HCT116 (cell line): ENCODE results near the gene APC2. TPM values are rescaled to one million over a fixed set of nuclear protein-coding genes. Genes with fewer than 3 reads are reported as not detected.

Experiments used
- ATAC-seq: fragments of 200-7000 bp; cut with Tn5 transposase; 2 replicates; pipeline ENCODE4 v1.9.1; 2020; ENCODE audit warnings: mild to moderate bottlenecking, moderate library complexity
- BruUV-seq: library from RNA; stranded (reverse); fragments of 400-500 nt; replicated peaks from 2 replicates; lab custom pipeline; 2021; lab: Mats Ljungman, UMichigan
- CTCF ChIA-PET: fragments of 300-600 bp; sonication (Branson Sonifier 250); formaldehyde crosslinking; loops from one replicate; lab custom pipeline; 2021; ENCODE audit warnings: antibody characterized with exemption; lab: Charles Lee
- POLR2A ChIA-PET: fragments of 300-600, 350-600 bp; sonication (Branson Sonifier 250); formaldehyde crosslinking; loops from one replicate; lab custom pipeline; 2021; ENCODE audit warnings: antibody characterized with exemption; lab: Charles Lee
- RAD21 ChIA-PET, 2 experiments: fragments of 300-600 bp; sonication (Branson Sonifier 250); formaldehyde crosslinking; loops; one replicate each; lab custom pipeline; 2023; ENCODE audit warnings: low total read pairs in 2 of 2; ENCODE audit not compliant: uncharacterized antibody in 2 of 2, unreplicated experiment in 2 of 2, low non-redundant PET in 1 of 2; lab: Charles Lee
- DNase-seq: peaks from one replicate; pipeline ENCODE4 v3.0.0-alpha.2; 2010; ENCODE audit warnings: low read depth, low spot score
- H2AFZ ChIP-seq: fragments of 200-600 bp; shearing (Covaris generic), sonication (generic); 2 replicates; pipeline ENCODE4 v1.6.1; 2017; ENCODE audit warnings: low read depth, mixed run types, mixed read lengths, antibody characterized with exemption, low read length; ENCODE audit not compliant: poor library complexity, severe bottlenecking
- H3K27ac ChIP-seq: 2 replicates; pipeline ENCODE4 v1.5.1; 2012; ENCODE audit warnings: low read depth, low read length
- H3K27me3 ChIP-seq: fragments of 200-600 bp; sonication (generic); 2 replicates; pipeline ENCODE4 v1.6.1; 2016; ENCODE audit warnings: mixed run types, low read length, mixed read lengths; ENCODE audit not compliant: insufficient read depth
- H3K36me3 ChIP-seq, 2 experiments: fragments of 200-500 bp in 1 of 2; fragments of 200-600 bp in 1 of 2; sonication (Bioruptor generic) in 1 of 2; sonication (generic) in 1 of 2; 2 replicates each; pipeline versions ENCODE4 v1.5.1 to v1.6.1; 2014 to 2016; ENCODE audit warnings: low read length in 2 of 2, inconsistent platforms in 1 of 2, mixed read lengths in 1 of 2, mixed run types in 1 of 2; ENCODE audit not compliant: insufficient read depth in 2 of 2, control insufficient read depth in 1 of 2
- H3K4me1 ChIP-seq, 2 experiments: fragments of 200-600 bp in 1 of 2; sonication (generic) in 1 of 2; 2 replicates each; pipeline versions ENCODE4 v1.5.1 to v1.6.1; 2012 to 2017; ENCODE audit warnings: low read length in 2 of 2, inconsistent platforms in 1 of 2, mild to moderate bottlenecking in 1 of 2, mixed read lengths in 1 of 2, mixed run types in 1 of 2, moderate library complexity in 1 of 2; ENCODE audit not compliant: insufficient read depth in 2 of 2, control insufficient read depth in 1 of 2
- H3K4me2 ChIP-seq: fragments of 200-600 bp; sonication (generic); 2 replicates; pipeline ENCODE4 v1.6.1; 2017; ENCODE audit warnings: mixed run types, low read length, mixed read lengths
- H3K4me3 ChIP-seq, 2 experiments: fragments of 200-600 bp in 1 of 2; sonication (generic) in 1 of 2; replicated peaks in 1 of 2; 2 replicates each; pipeline ENCODE4 v1.5.1; 2011 to 2016; ENCODE audit warnings: low read length in 2 of 2, control low read depth in 1 of 2, low read depth in 1 of 2, mild to moderate bottlenecking in 1 of 2, mixed read lengths in 1 of 2, mixed run types in 1 of 2
- H3K79me2 ChIP-seq: fragments of 200-600 bp; sonication (generic); 2 replicates; pipeline ENCODE4 v1.6.1; 2017; ENCODE audit warnings: mild to moderate bottlenecking, mixed run types, low read length, moderate library complexity, mixed read lengths; ENCODE audit not compliant: insufficient read depth
- H3K9ac ChIP-seq: fragments of 200-600 bp; sonication (generic); 2 replicates; pipeline ENCODE4 v1.6.1; 2016; ENCODE audit warnings: low read length, mixed read lengths
- H3K9me2 ChIP-seq: fragments of 200-600 bp; sonication (generic), shearing (Covaris generic); 2 replicates; pipeline ENCODE4 v1.6.1; 2017; ENCODE audit warnings: mixed run types, mild to moderate bottlenecking, moderate library complexity; ENCODE audit not compliant: insufficient read depth
- H3K9me3 ChIP-seq, 2 experiments: fragments of 200-500 bp in 1 of 2; fragments of 200-600 bp in 1 of 2; sonication (Bioruptor generic) in 1 of 2; sonication (generic) in 1 of 2; 2 replicates each; pipeline ENCODE4 v1.6.1; 2014 to 2017; ENCODE audit warnings: low read length in 2 of 2, mixed read lengths in 2 of 2, inconsistent platforms in 1 of 2, low read depth in 1 of 2, mild to moderate bottlenecking in 1 of 2, mixed run types in 1 of 2, moderate library complexity in 1 of 2; ENCODE audit not compliant: control insufficient read depth in 1 of 2, insufficient read depth in 1 of 2
- H4K20me1 ChIP-seq: fragments of 200-600 bp; sonication (generic), shearing (Covaris generic); 2 replicates; pipeline ENCODE4 v1.6.1; 2017; ENCODE audit warnings: mixed run types, mild to moderate bottlenecking, moderate library complexity; ENCODE audit not compliant: insufficient read depth
- MAX ChIP-seq: IDR thresholded peaks from 2 replicates; pipeline ENCODE4 v1.6.1; 2012
- RAD21 ChIP-seq: IDR thresholded peaks from 2 replicates; pipeline ENCODE4 v1.6.1; 2012; ENCODE audit warnings: low read depth, mild to moderate bottlenecking
- SIN3A ChIP-seq: IDR thresholded peaks from 2 replicates; pipeline ENCODE4 v1.6.1; 2012; ENCODE audit warnings: low read depth
- ZBTB33 ChIP-seq: IDR thresholded peaks from 2 replicates; pipeline ENCODE4 v1.6.1; 2011; ENCODE audit warnings: mild to moderate bottlenecking, low read length, moderate library complexity; ENCODE audit not compliant: insufficient replicate concordance; ENCODE audit errors: extremely low read depth
- intact Hi-C: fragments of 100-400 bp; cut with micrococcal nuclease; formaldehyde crosslinking; loops from 2 replicates; pipeline ENCODE4 v1.10.0; 2022
- total RNA-seq: library from RNA; stranded (reverse); gene quantifications from one replicate; pipeline ENCODE4 v1.2.1, GENCODE V29; 2021; ENCODE audit not compliant: unreplicated experiment

Gene APC2
- total RNA-seq, 1 experiment from 2014 or later = 1.6 TPM

DNA sequence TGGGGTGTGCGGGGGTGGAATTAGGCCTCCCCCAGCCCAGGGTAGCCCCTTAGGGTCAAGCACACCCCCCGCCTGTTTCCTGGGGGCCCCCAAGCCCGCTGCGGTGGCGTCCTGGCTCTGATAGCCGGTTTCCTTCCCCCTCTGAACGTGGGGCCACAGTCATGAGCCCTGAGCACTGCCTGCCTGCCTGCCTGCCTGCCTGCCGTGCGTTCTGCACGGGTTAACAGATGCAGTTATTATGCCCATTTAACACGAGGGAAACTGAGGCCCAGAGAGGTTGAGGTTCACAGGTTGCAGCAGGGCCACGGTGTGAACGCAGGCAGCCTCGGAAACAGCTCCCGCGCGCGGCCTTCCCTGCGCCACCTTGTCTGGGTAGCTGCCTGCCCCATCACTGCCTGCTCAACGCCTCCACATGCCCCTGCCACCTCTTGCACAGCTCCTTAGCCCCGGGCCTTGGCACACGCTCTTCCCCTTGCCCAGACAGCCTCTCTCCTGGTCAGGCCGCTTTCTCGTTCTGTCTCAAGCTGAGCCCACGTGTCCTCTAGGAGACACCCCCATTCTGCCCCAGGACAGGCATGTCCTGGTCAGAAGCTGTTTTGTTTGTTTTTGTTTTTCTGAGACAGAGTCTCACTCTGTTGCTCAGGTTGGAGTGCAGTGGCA is 47.4 kb upstream of the APC2 start:
- no TSS peak for BruUV-seq
- intact Hi-C loops = loop anchor here (10.0 kb wide), 1 partner anchor 128 kb away; the partner anchor contains the start of gene FAM174C
- no peaks in the 10 kb centered on the region for H3K27me3 ChIP-seq
- TF ChIP-seq MAX (peak; percentile 29; the same call in 1 of the 2 replicates), SIN3A (no peak), ZBTB33 (no peak), RAD21 (no peak)
- H3K4me2 ChIP-seq = peak overlapping the region; percentile 29
- no peak overlapping the region for H2AFZ ChIP-seq
- H3K4me3 ChIP-seq = 0 out of 4 replicates have a peak overlapping the region, but pooled peaks of 1 of the 2 experiments have one; percentile 7
- peaks cover 16 to 45% of the 10 kb centered on the region in 2 experiments for H3K4me1 ChIP-seq
- H3K27ac ChIP-seq = 0 out of 2 replicates have a peak overlapping the region, but pooled peaks have one; percentile 30
- no peak for DNase-seq
- H3K9ac ChIP-seq = no peak overlapping the region
- no peaks in the 10 kb centered on the region for H4K20me1 ChIP-seq
- peaks cover 14% of the 10 kb centered on the region for H3K79me2 ChIP-seq
- ATAC-seq = no peak
- ChIA-PET POLR2A (interaction anchor here (0.9 kb wide), 1 partner anchor 20 kb away, joined by 3 read pairs; no protein-coding TSS in a partner anchor), RAD21 (no interaction called here), CTCF (no interaction called here)
- H3K36me3 ChIP-seq = peaks cover 0 to 6% of the 10 kb centered on the region in 2 experiments; a peak in 2 of 4 replicates
- H3K9me2 ChIP-seq = no peaks in the 10 kb centered on the region
- no peaks in the 10 kb centered on the region for H3K9me3 ChIP-seq
